HG03354 (cell line): ENCODE data around the gene SLC6A1.

Experiments
- ATAC-seq: cut with Tn5 transposase; IDR thresholded peaks from one replicate; pipeline ENCODE4 v1.9.1; 2021; ENCODE audit warnings: mild to moderate bottlenecking; ENCODE audit not compliant: unreplicated experiment, poor library complexity, severe bottlenecking

Gene SLC6A1

GRCh38 chr3:11014253-11014652, 21.7 kb downstream of the SLC6A1 start:
- ATAC-seq = no peak

- ATAC-seq = no peak
These were observed 22.2 kb downstream of the SLC6A1 start for GRCh38 chr3:11014752-11015151.

GRCh38 chr3:11015369-11015768, 22.8 kb downstream of the SLC6A1 start:
- ATAC-seq = no peak

- no peak for ATAC-seq
These were observed 24.2 kb downstream of the SLC6A1 start for GRCh38 chr3:11016727-11017126.

- no peak for ATAC-seq
These were observed 26.7 kb downstream of the SLC6A1 start for GRCh38 chr3:11019116-11019819.

- no peak for ATAC-seq
These were observed 28.2 kb downstream of the SLC6A1 start for GRCh38 chr3:11020764-11021163.

- ATAC-seq = no peak
These were observed 29.1 kb downstream of the SLC6A1 start for GRCh38 chr3:11021611-11022011.

GRCh38 chr3:11022115-11022514, 29.6 kb downstream of the SLC6A1 start:
- ATAC-seq = no peak

GRCh38 chr3:11024181-11024580, 31.6 kb downstream of the SLC6A1 start:
- ATAC-seq = no peak

GRCh38 chr3:11029948-11030347, 37.4 kb downstream of the SLC6A1 start:
- ATAC-seq = no peak

- no peak for ATAC-seq
These were observed 41.3 kb downstream of the SLC6A1 start for GRCh38 chr3:11033871-11034270.

GRCh38 chr3:11034309-11034985, 41.9 kb downstream of the SLC6A1 start:
- no peak for ATAC-seq

- ATAC-seq = no peak
These were observed 43.4 kb downstream of the SLC6A1 start for GRCh38 chr3:11035757-11036505.

- no peak for ATAC-seq
These were observed 44.8 kb downstream of the SLC6A1 start for GRCh38 chr3:11037241-11037873.

- ATAC-seq = no peak
These were observed 45.4 kb downstream of the SLC6A1 start for GRCh38 chr3:11037976-11038375.

GRCh38 chr3:11045536-11045935, 53.0 kb downstream of the SLC6A1 start:
- no peak for ATAC-seq

GRCh38 chr3:11047500-11047899, 55.0 kb downstream of the SLC6A1 start:
- ATAC-seq = no peak

- ATAC-seq = no peak
These were observed 58.2 kb downstream of the SLC6A1 start for GRCh38 chr3:11050666-11051323.

GRCh38 chr3:11053926-11054503, 61.5 kb downstream of the SLC6A1 start:
- no peak for ATAC-seq
